Measurements from ENCODE around the gene PLEKHG3.

GRCh38 chr14:64737391-64738280 is 33.4 kb downstream of the PLEKHG3 start:
- TF ChIP-seq, protein P1, sequence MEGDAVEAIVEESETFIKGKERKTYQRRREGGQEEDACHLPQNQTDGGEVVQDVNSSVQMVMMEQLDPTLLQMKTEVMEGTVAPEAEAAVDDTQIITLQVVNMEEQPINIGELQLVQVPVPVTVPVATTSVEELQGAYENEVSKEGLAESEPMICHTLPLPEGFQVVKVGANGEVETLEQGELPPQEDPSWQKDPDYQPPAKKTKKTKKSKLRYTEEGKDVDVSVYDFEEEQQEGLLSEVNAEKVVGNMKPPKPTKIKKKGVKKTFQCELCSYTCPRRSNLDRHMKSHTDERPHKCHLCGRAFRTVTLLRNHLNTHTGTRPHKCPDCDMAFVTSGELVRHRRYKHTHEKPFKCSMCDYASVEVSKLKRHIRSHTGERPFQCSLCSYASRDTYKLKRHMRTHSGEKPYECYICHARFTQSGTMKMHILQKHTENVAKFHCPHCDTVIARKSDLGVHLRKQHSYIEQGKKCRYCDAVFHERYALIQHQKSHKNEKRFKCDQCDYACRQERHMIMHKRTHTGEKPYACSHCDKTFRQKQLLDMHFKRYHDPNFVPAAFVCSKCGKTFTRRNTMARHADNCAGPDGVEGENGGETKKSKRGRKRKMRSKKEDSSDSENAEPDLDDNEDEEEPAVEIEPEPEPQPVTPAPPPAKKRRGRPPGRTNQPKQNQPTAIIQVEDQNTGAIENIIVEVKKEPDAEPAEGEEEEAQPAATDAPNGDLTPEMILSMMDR (IDR thresholded peaks at IDR 0.05 in 2 of 3, conservative IDR thresholded peaks at IDR 0.05 in 1 of 3; ENCODE audit: control insufficient read depth in 2 of 3, extremely low read depth in 1 of 3, insufficient read depth in 1 of 3, low read depth in 3 of 3, low read length in 3 of 3), result no peak
- TF ChIP-seq NBN (IDR thresholded peaks at IDR 0.05) (no peak), TCF12 (IDR thresholded peaks at IDR 0.05; ENCODE audit: low read depth, low read length) (no peak), MEF2B (IDR thresholded peaks at IDR 0.05; ENCODE audit: partially characterized antibody, poor library complexity, severe bottlenecking) (no peak), HCFC1 (IDR thresholded peaks at IDR 0.05; ENCODE audit: low read length) (no peak), RELA (IDR thresholded peaks at IDR 0.05; ENCODE audit: borderline replicate concordance, partially characterized antibody) (no peak), BACH1 (IDR thresholded peaks at IDR 0.05; ENCODE audit: borderline replicate concordance) (no peak), KDM1A (IDR thresholded peaks at IDR 0.05; ENCODE audit: borderline replicate concordance) (no peak), MTA3 (IDR thresholded peaks at IDR 0.05; ENCODE audit: borderline replicate concordance, low read length) (no peak), CBFB (IDR thresholded peaks at IDR 0.05; ENCODE audit: low read depth) (no peak), SMC3 (IDR thresholded peaks at IDR 0.05; ENCODE audit: borderline replicate concordance, low read length) (no peak), NR2C2 (IDR thresholded peaks at IDR 0.05; ENCODE audit: borderline replicate concordance, control insufficient read depth, insufficient read length, low read depth) (no peak)
- TF ChIP-seq, protein P2, sequence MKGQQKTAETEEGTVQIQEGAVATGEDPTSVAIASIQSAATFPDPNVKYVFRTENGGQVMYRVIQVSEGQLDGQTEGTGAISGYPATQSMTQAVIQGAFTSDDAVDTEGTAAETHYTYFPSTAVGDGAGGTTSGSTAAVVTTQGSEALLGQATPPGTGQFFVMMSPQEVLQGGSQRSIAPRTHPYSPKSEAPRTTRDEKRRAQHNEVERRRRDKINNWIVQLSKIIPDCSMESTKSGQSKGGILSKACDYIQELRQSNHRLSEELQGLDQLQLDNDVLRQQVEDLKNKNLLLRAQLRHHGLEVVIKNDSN (IDR thresholded peaks at IDR 0.05; ENCODE audit: borderline replicate concordance, extremely low read length, insufficient read depth, low read depth, low read length), result no peak
- TF ChIP-seq, protein P3, sequence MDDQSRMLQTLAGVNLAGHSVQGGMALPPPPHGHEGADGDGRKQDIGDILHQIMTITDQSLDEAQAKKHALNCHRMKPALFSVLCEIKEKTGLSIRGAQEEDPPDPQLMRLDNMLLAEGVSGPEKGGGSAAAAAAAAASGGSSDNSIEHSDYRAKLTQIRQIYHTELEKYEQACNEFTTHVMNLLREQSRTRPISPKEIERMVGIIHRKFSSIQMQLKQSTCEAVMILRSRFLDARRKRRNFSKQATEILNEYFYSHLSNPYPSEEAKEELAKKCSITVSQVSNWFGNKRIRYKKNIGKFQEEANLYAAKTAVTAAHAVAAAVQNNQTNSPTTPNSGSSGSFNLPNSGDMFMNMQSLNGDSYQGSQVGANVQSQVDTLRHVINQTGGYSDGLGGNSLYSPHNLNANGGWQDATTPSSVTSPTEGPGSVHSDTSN (IDR thresholded peaks at IDR 0.05; ENCODE audit: insufficient replicate concordance, low read depth, low read length), result no peak
